HepG2 (cell line): Measurements from ENCODE around the gene PIF1. TPM values are rescaled to one million over a fixed set of nuclear protein-coding genes. Genes with fewer than 3 reads are reported as not detected.

Experiments used
- ARNTL ChIP-seq: sonication (generic); formaldehyde crosslinking; IDR thresholded peaks from 2 replicates; pipeline ENCODE4 v1.4.0; 2020; ENCODE audit warnings: mild to moderate bottlenecking, missing genetic modification reagents
- CTCF ChIP-seq: sonication (generic); formaldehyde crosslinking; IDR thresholded peaks from 2 replicates; pipeline ENCODE4 v1.5.0; 2020; ENCODE audit warnings: mild to moderate bottlenecking, missing genetic modification reagents, moderate library complexity
- DBP ChIP-seq: sonication (generic); formaldehyde crosslinking; IDR thresholded peaks from 2 replicates; pipeline ENCODE4 v1.4.0; 2020; ENCODE audit warnings: missing genetic modification reagents; ENCODE audit errors: not compliant biosample characterization
- FOXC1 ChIP-seq: sonication (generic); formaldehyde crosslinking; IDR thresholded peaks from 2 replicates; pipeline ENCODE4 v1.8.0; 2022; ENCODE audit warnings: mild to moderate bottlenecking, missing genetic modification reagents, borderline replicate concordance
- HDAC6 ChIP-seq: fragments of 200-600 bp; sonication (generic); IDR thresholded peaks from 2 replicates; pipeline ENCODE4 v1.7.0; 2017; ENCODE audit warnings: mild to moderate bottlenecking, antibody characterized with exemption, low read length, low read depth
- HMGXB4 ChIP-seq, 2 experiments: sonication (generic) in 1 of 2; formaldehyde crosslinking in 1 of 2; IDR thresholded peaks; 2 replicates each; pipeline versions ENCODE4 v1.4.0 to v1.6.1; 2018 to 2020; ENCODE audit warnings: missing genetic modification reagents in 2 of 2, borderline replicate concordance in 1 of 2, low read depth in 1 of 2, mild to moderate bottlenecking in 1 of 2, missing biosample characterization in 1 of 2
- IKZF1 ChIP-seq: fragments of 450-650 bp; IDR thresholded peaks from 2 replicates; pipeline ENCODE4 v1.7.1; 2016
- ISX ChIP-seq: sonication (generic); formaldehyde crosslinking; conservative IDR thresholded peaks from 2 replicates; pipeline ENCODE4 v1.5.0; 2020; ENCODE audit warnings: missing genetic modification reagents
- MAZ ChIP-seq, 2 experiments: sonication (generic) in 1 of 2; formaldehyde crosslinking in 1 of 2; IDR thresholded peaks; 2 replicates each; pipeline versions ENCODE4 v1.5.0 to v1.6.1; 2012 to 2020; ENCODE audit warnings: low read depth in 2 of 2, mild to moderate bottlenecking in 2 of 2, borderline replicate concordance in 1 of 2, improper control_type of control experiment in 1 of 2, low read length in 1 of 2, missing genetic modification reagents in 1 of 2, moderate library complexity in 1 of 2
- NFAT5 ChIP-seq: sonication (generic); formaldehyde crosslinking; IDR thresholded peaks from 2 replicates; pipeline ENCODE4 v1.4.0; 2020; ENCODE audit warnings: missing genetic modification reagents
- NFIB ChIP-seq: sonication (generic); formaldehyde crosslinking; IDR thresholded peaks from 2 replicates; pipeline ENCODE4 v1.9.0; 2021; ENCODE audit warnings: missing genetic modification reagents, mild to moderate bottlenecking, borderline replicate concordance
- NR2F2 ChIP-seq: IDR thresholded peaks from 2 replicates; pipeline ENCODE4 v1.6.1; 2012; ENCODE audit warnings: low read depth, inconsistent platforms, borderline replicate concordance
- SIN3B ChIP-seq: fragments of 150-350 bp; IDR thresholded peaks from 2 replicates; pipeline ENCODE4 v1.6.1; 2014; ENCODE audit warnings: low read length
- ZEB1 ChIP-seq: IDR thresholded peaks from 2 replicates; pipeline ENCODE4 v1.6.1; 2012; ENCODE audit warnings: mild to moderate bottlenecking, low read depth, inconsistent platforms; ENCODE audit not compliant: insufficient replicate concordance
- ZFX ChIP-seq: sonication (generic); formaldehyde crosslinking; IDR thresholded peaks from 2 replicates; pipeline ENCODE4 v1.4.0; 2020; ENCODE audit warnings: mild to moderate bottlenecking, low read depth, missing genetic modification reagents, moderate library complexity
- ZNF33B ChIP-seq: sonication (generic); formaldehyde crosslinking; IDR thresholded peaks from 2 replicates; pipeline ENCODE4 v1.5.1; 2020; ENCODE audit warnings: mild to moderate bottlenecking, missing genetic modification reagents
- ZNF709 ChIP-seq: sonication (generic); formaldehyde crosslinking; IDR thresholded peaks from 2 replicates; pipeline ENCODE4 v1.5.0; 2020; ENCODE audit warnings: mild to moderate bottlenecking, missing genetic modification reagents
- ZNF740 ChIP-seq: sonication (generic); formaldehyde crosslinking; IDR thresholded peaks from 2 replicates; pipeline ENCODE4 v1.4.0; 2020; ENCODE audit warnings: missing genetic modification reagents
- polyA plus RNA-seq, 8 experiments: library from polyadenylated mRNA; depleted of rRNA in 3 of 8; stranded (reverse) in 7 of 8; unstranded in 1 of 8; fragments of >200 nt; fragmentation: Illumina TruSeq in 4 of 8; extraction: Trizol in 4 of 8; gene quantifications; 2 replicates each; pipeline versions ENCODE4 v1.2.1 to v1.2.3, GENCODE V29; 2011 to 2016; ENCODE audit warnings: low read depth in 4 of 8, missing spikeins in 1 of 8, mixed read lengths in 1 of 8; ENCODE audit not compliant: insufficient read depth in 1 of 8
- total RNA-seq, 5 experiments: library from RNA; depleted of rRNA; stranded (reverse); fragments of >200 nt; fragmentation: Illumina TruSeq; extraction: Trizol; gene quantifications; 2 replicates each; pipeline ENCODE4 v1.2.3, GENCODE V29; 2016; ENCODE audit warnings: low read depth in 1 of 5

Gene PIF1
- total and polyA plus RNA-seq, 2 of the 13 experiments (the other 11 are each of a cell fraction or from before 2014, with no cell fraction given) = 18.5 to 19.7 TPM

GRCh38 chr15:64809649-64810496 is 15.6 kb downstream of the PIF1 start (continued):
- TF ChIP-seq MAZ (IDR thresholded peaks at IDR 0.05; ENCODE audit: borderline replicate concordance, low read depth, low read length) = peak; percentile 63; the same call in 1 of the 2 replicates
- TF ChIP-seq MAZ (CRISPR knock-in tag; IDR thresholded peaks at IDR 0.05; ENCODE audit: low read depth) = 0 out of 2 replicates have a peak, but pooled peaks have one; percentile 25
- no peak for TF ChIP-seq FOXC1 (CRISPR knock-in tag)
- TF ChIP-seq ARNTL (CRISPR knock-in tag) = no peak
- TF ChIP-seq CTCF (CRISPR knock-in tag) = peak; percentile 94
- TF ChIP-seq ZNF33B (CRISPR knock-in tag) = no peak
- TF ChIP-seq ISX (CRISPR knock-in tag) = no peak
- no peak for TF ChIP-seq ZFX (CRISPR knock-in tag)
- TF ChIP-seq HDAC6 = no peak
- TF ChIP-seq HMGXB4 (CRISPR knock-in tag; IDR thresholded peaks at IDR 0.05; ENCODE audit: borderline replicate concordance in 1 of 2, low read depth in 1 of 2) = peak in 1 of 2 experiments; percentile 28; a peak in 1 of 4 replicates
- TF ChIP-seq IKZF1 = no peak
- TF ChIP-seq NFIB (CRISPR knock-in tag) = no peak
- no peak for TF ChIP-seq NFAT5 (CRISPR knock-in tag)
- no peak for TF ChIP-seq DBP (CRISPR knock-in tag)
- no peak for TF ChIP-seq ZEB1
- TF ChIP-seq ZNF740 = peak; percentile 91
- no peak for TF ChIP-seq ZNF709 (CRISPR knock-in tag)
- no peak for TF ChIP-seq NR2F2
- TF ChIP-seq SIN3B = no peak
